Activated gamma-delta T cell treated with anti-CD3 and anti-CD28 coated beads, Interleukin-2, amount 50 U/mL, for 16 hours (primary cell): Measurements from ENCODE around the gene AK6.
A peak's percentile ranks its signal among the peaks of the same experiment; 100 is the strongest.
"Not testable (repeated sequence)": the region's sequence is repeated elsewhere in the genome, so short reads cannot be mapped to it uniquely, and the experiment has no call there.

ENCODE experiments used
- DNase-seq: peaks from one replicate; pipeline ENCODE4 v3.0.0-alpha.2; 2020; ENCODE audit warnings: low read depth

Gene AK6

DNA sequence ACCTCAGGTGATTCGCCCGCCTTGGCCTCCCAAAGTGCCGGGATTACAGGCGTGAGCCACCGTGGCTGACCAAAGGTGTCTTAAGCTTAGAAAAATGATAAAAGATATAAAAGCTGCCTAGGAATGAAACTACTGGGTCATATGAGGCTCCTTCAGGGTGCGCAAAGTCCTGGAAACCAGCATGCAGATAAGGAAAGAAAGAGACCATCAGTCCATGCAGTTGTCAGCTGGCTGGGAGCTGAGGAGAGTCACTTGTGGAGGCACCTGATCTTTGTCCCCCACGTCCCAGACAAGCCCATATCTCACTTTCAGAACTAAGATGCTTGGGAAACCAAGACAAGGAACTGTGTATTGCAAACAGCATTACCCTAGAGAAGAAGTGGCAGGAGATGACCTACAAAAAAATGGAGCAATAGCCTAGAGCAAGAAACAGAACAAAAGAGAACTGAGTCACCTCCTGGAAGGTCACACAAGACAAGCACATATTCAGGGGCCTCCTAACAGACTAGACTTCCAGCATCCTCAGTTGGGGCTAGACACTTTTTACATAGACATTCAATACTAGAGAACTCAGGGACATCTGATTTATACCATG is 33.9 kb downstream of the AK6 start:
- no peak for DNase-seq

DNA sequence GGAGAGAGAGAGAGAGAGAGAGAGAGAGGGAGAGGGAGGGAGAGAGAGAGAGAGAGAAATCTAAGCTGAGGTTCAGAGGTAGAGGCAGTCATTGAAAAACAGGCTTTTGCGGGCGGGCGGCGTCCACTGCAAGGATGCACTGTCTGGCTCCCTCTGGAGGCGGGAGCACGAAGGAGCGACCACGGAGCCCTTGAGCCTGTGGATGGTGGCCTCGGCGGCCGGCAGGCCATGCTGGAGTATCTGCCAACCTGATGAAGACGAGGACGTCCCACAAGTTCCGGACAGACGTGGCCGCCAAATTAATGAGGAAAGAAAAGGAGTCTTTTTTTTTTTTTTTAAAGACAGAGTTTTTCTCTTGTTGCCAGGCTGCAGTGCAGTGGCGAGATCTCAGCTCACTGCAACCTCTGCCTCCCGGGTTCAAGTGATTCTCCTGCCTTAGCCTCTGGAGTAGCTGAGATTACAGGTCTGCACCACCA is 34.5 kb downstream of the AK6 start:
- DNase-seq: peak; percentile 45

DNA sequence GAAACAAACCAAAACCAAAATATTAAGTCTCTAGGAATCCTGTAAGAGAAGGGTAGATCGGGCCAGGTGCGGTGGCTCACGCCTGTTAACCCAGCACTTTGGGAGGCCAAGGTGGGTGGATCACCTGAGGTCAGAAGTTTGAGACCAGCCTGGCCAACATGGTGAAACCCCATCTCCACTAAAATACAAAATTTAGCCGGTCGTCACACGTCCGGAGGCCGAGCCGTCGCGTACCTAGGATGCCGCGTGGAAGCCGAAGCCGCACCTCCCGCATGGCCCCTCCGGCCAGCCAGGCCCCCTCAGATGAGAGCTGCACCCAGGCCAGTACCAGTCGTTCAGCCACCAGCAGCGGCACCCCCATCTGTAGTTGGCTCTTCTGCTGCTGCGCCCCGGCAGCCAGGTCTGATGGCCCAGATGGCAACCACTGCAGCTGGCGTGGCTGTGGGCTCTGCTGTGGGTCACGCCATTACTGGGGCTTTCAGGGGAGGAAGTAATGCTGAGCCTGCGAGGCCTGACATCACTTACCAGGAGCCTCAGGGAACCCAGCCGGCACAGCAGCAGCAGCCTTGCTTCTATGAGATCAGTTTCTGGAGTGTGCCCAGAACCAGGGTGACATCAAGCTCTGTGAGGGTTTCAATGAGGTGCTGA is 35.5 kb downstream of the AK6 start:
- DNase-seq: not testable (repeated sequence)

DNA sequence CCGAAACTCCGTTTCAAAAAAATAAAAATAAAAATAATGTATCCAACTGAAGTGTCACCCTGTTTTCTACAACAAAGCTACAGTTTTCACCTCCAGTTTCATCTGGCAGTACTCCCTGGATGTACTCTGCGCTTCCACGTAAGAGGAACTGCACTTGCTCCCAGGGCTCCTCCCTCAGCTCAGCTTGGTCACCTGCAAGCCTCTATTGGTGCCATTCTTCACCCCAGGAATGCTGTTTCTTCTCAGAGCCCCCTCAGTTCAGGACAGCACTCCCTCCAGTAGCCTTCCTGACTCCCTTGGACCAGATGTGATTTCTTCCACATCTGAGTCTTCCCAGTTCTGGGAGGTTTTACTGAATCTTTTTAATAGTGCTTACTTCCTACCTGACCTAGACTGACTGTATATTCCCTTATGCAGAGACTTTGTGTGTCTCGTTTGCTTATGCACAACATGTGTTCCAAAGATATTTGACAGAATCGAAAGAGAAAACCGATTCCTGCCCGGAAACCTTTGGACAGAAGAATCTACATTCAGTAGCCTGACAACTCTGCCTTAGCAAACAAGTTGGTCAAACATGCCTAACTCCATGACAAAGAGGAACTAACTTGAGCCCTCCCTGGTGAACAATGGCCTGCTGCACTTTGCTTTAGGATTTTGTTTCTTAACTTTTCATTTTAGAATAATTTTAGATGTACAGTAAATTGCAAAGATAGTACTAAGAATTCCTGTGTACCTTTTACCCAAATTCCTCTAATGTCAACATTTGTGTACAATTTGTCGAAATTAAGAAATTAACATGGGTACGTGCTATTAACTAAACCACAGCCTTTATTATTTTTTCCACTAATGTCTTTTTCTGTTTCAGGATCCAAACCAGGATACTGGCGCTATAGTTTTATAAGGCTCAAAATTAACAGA is 37.5 kb downstream of the AK6 start:
- no peak for DNase-seq

DNA sequence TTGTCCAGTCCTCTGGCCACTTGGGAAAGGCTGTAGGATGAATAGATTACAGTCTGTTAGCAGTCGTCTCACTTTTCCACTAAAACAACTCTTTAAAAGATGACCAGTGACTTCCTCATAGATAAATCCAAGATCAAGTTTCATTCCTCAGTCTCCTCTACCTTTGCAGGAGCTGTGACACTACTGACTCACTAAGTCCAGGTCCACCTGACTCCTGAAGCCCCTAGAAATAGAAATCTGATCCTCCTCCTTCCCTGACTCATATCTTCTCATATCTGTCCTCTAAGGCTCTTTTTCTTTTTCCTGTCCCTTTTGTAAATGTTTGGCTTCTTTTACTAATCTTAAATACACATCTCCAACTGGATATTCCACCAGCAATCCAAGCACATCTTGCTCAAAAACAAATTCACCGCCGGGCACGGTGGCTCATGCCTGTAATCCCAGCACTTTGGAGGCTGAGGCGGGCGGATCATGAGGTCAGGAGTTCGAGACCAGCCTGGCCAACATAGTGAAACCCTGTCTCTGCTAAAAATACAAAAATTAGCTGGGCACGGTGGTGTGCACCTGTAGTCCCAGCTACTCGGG is 39.3 kb downstream of the AK6 start:
- no peak for DNase-seq

DNA sequence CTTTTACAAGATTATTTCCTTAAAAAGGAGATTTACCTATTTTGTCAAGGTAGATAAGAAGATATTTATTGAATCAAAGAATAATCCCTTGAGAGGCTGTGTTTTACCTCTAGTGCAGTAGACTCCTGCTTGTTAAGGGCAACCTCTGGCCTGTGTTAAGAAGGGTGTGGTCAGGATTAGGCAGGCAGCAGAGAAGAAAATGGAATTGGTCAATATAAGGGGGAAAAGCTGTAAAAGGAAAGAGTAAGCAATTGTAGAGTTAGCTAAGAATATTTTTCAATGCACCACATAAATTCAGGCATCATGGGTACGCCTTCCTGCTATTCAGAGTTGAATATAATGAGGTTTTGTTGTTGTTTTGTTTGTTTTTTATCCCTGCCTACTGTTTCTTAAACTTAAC is 43.0 kb downstream of the AK6 start:
- no peak for DNase-seq

DNA sequence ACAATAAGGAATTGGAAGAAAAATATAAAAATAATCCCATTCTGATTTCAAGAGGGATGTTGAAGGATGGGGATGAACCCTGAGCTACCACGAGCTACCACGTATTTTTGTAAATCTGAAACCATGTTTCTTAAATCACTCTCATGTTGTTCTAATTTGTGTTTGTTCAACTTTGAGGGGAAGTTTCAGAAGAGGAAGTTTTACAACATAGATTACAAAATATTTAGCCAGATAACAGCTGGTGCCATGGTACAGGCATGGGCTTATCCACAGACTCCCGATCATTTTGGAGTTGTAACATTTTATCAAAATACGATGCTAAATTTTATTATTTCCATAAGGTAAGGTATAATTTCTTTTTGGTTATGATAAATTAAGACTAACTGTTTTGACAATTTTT is 51.9 kb downstream of the AK6 start:
- DNase-seq: no peak

DNA sequence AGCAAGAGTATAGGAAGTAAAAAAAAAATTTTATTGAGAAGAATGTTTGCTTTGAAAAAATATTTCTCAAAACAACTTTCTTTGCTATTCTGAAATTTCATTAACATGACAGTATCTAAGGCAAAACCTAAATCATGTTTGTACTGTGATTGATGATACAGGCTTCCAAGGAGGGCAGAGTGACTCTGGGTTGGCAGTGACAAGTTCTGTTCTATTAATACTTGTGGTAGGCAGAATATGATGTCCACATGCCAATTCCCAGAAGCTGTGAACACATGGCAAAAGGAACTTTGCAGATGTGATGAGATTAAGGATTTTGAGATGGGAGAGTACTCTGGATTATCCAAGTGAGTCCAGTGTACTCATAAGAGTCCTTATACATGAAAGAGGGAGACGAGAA is 53.3 kb downstream of the AK6 start:
- no peak for DNase-seq

DNA sequence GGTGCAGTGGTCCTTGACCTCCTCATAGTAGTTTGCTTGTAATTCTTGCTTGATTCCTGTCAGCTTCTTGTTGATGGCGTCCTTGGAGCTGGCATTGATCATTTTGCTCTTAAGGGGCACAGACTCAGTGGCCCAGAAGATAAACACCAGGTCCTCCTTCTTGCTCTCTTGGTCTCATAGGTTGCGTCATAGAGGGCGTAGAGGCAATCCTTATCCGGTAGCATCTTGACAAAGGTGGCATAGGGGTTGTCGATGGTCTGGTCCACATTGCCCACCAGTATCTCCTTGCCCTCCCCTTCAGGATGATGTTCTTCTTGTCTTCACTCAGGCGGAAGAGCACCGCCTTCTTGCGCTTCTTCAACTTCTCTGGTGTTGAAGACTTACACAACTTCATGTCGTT is 55.9 kb downstream of the AK6 start:
- DNase-seq: no peak

DNA sequence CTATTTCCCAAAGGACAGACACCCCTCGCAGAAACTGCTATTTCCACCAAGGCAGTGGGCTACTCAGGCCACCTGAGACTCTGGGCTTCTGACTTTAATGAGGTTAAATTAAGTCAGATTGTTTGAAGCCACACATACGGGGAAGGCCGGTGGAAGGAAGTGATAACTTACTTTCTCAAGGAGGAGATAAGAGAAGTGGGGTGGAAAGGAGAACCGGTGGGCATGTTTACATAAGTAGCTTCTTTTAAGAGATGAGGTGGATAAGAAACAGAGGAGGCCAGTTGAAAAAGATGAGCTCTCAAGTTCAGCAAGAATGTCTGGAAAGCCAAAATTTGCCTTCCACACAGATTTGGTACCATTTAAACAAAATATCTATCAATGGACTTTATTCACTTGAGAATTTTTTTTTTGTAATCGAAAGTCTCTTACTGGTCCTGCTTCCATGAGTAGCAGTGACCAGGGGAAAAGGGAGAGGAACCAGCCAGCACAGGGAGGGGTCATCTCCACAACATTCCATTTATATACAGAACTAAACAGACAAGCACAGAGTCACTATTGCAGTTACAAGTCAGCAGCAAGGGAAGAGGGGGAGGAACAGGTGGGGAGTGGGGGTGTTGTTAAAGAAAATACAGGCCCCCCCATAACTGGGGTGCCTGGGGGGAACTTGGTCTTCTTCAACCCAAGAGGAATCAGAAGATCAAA is 56.7 kb downstream of the AK6 start:
- DNase-seq: no peak

DNA sequence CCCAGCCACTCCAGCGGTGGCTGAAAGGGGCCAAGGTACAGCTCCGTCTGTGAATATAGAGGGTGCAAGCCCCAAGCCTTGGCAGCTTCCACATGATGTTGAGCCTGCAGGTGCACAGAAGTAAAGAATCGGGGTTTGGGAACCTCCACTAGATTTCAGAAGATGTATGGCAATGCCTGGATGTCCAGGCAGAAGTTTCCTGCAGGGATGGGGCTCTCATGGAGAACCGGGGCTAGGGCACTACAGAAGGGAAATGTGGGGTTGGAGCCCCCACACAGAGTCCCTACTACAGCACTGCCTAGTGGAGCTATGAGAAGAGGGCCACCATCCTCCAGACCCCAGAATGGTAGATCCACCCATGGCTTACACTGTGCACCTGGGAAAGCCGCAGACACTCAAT is 59.9 kb downstream of the AK6 start:
- DNase-seq: no peak

DNA sequence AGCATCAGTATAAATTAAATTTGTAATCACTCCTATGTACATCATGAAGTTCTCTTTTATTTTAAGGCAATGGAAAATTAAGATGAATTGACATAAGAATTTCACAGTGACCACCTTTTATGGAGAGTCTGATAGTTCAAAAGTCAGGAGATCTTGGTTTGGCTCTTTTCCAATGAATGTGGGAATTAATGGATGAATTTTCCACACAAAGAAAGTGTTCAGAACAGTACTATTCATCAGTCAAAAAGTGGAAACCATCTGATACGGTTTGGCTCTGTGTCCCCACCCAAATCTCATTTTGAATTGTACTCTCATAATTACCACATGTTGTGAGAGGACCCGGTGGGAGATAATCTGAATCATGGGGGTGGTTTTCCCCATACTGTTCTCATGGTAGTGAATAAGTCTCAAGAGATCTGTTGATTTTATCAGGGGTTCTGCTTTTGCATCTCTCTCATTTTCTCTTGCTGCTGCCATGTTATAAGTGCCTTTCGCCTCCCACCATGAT is 61.2 kb downstream of the AK6 start:
- no peak for DNase-seq

DNA sequence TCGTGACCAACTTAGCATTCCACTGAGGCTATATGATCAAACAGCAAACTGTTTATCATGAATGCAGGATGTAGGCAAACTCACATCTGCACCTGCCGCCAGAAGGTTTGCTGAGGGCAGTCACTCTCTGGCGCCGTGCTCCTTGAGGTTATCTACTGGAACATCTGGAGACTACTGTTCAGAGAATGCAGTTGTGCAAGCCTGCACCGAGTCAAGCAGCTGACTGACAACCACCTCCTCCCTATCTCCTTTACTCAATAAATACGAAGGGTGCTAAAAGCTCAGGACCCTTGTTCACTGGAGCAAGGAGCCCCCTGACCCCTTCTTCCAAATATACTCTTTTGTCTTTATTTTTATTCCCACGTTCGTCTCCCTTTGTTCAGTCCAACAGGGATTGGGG is 63.8 kb downstream of the AK6 start:
- no peak for DNase-seq
